DMS114 treated with DMSO at 0.1 percent for 48 hours (cell line): ENCODE results near the gene PPCDC.

Experiments used
- DNase-seq: peaks from one replicate; lab custom pipeline; 2025; ENCODE audit not compliant: unreplicated experiment; lab: John Stamatoyannopoulos, UW

Gene PPCDC

DNA sequence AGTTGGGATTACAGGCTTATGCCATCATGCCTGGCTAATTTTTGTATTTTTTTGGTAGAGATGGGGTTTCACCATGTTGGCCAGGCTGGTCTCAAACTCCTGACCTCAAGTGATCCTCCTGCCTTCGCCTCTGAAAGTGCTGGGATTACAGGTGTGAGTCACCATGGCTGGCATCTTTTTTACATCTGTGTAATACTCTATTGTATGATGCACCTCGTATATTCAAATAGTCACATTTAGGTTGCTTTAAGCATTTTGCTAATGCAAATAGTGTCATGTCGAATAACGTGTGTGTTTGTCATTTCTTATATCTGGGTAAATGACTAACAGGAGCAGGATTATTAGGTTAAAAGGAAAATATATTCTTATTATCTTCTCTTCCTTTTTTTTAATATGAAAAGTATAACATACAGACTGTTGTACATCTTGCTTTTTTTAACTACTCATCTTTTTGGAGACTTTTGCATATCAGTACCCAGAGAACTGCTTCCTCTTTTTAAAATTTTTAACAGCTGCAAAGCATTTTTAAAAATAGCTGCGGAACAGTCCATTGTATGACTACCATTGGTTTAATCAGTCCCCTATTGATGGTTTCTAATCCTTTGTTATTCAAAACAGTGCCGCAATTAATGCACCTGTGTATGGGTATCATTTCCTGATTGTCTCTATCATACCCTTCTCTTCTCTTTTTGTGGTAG lies 14.6 kb upstream of the PPCDC start:
- DNase-seq: no peak

DNA sequence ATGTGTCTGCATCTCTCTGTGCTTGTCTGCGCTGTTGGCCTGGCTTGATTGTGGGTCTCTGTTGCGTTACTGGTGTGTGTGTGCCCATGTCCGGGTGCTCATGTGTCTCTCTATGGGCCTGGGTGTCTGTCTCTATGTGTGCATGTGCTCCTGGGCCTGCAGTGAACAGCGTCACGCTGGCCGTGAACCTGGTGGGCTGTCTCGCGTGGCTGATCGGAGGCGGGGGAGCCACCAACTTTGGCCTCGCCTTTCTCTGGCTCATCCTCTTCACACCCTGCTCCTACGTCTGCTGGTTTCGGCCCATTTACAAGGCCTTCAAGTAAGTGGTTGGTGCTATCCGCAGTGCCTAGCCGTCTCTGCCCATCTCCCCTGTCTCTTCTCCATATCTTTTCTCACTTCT lies 7.0 kb upstream of the PPCDC start:
- no peak for DNase-seq

DNA sequence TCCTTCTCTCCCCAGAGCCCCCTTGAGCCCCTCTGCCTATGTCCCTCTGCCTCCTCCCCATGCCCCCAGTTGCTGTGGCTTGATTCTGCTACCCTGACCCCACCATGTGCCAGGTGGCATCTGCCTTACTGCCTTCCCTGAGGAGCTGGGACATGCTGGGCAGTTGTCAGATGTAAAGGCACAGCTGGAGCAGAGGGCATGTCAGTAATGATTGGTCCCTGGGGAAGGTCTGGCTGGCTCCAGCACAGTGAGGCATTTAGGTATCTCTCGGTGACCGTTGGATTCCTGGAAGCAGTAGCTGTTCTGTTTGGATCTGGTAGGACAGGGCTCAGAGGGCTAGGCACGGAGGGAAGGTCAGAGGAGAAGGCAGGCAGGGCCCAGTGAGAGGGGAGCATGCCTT lies 3.5 kb upstream of the PPCDC start:
- no peak for DNase-seq

DNA sequence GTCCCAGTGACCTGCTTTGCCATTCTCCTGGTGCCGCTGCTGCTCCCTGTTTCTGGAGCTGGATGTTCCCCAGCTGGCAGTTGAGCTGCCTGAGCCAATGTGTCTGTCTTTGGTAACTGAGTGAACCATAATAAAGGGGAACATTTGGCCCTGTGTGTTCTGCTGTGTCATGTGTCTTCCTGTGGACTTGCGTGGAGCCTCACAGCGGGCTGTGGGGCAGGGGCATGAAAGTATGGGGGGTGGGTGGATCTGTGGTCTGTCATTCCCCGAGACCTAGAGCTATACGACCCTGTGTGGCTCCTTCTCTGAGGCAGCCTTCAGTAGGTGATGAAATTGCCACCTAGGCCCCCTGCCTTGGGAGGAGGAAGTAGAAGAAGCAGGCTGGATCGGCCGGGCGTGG lies 2.0 kb upstream of the PPCDC start:
- no peak for DNase-seq

DNA sequence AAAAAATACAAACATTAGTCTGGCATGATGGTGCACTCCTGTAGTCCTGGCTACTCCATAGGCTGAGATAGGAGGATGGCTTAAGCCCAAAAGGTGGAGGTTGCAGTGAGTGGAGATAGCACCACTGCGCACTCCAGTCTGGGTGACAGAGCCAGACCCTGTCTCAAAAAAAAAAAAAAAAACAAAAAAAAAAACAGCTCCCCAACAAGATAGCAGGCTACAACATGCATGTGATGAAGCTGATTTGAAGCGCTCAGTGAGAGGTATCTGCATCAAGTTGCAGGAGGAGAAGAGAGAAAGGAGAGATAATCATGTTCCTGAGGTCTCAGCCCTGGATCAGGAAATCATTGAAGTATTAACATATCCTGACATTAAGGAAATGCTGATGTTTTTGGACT lies 608 bp upstream of the PPCDC start:
- no peak for DNase-seq

DNA sequence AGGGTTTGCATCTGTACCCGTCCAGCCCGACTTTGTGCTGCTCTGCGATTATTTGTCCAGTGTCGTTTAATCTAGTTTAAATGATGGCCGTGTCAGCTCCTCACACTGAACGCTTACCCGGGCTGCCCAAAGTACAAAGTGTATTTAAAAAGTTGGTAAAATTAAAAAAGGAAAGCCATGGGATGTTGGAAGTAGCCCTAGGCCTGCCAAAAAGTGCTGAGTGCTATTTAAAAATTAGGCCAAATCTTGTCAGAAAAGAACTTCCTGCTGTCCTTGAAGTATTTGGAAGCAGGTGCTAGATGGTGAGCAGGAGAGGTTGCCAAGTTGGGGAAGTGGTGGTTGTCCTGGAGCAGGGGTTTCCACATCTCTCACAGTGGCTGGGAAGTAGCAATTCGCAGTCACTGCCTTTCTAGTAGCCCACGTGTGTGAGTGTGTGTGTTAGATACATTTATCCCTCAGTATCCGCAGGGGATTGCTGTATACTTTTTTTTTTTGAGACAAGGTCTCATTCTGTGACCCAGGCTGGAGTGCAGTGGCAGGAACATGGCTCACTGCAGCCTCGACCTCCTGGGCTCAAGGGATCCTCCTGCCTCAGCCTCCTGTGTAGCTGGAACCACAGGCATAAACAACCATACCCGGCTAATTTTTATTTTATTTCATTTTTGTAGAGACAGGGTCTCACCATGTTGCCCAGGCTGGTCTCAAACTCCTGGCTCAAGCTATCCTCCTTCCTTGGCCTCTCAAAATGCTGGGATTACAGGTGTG lies 664 bp downstream of the PPCDC start:
- no peak for DNase-seq

DNA sequence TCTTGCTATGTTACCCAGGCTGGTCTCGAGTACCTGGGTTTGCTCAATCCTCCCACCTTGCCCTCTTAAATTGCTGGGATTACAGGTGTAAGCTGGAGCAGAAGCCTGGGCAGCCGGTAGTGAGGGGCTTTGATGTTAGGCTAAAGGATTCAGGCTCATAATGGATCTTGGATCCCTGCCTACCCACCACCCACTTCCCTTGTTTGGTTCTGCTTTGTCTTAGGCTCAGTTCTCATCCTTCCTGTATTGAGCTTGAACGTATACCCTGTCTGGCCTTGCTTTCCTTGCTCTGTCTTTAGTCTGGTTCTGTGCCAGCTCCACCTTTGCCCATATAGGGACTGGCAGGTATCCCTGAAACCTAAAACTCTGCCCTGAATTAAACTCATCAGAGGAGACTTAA lies 1.7 kb downstream of the PPCDC start:
- DNase-seq: no peak

DNA sequence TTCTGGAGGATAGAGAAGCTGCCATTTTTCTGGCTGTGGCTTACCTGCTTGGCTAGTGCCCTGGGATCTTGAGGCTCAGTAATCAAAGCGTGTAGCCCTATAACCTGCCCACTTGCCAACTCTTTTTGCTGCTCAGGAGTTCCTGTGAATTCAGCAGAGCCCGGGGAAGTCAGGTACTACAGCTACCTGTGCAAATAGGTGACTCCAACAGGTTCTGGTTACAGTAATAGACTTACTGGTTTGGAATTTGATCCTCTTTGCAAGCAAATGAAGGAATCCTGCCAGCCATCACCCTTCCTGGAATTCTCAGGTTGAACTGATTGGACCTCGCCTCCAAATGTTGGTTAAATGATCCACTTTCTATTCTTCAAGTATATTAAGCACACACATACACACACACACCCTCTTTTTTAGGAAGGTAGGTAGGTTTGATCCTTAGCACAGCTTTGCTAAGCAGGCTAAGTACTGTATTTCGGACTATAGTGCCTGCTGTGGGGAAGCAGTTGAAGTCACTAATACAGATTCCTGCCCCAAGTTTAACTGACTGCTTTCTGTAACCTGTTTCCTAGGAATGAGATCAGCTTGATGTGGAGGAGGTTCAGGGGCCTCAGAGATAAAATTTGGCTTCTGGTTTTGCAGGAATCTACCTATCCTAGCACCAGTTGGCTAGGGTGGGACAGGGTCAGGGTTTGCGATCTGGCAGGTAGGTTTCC lies 2.3 kb downstream of the PPCDC start:
- no peak for DNase-seq

DNA sequence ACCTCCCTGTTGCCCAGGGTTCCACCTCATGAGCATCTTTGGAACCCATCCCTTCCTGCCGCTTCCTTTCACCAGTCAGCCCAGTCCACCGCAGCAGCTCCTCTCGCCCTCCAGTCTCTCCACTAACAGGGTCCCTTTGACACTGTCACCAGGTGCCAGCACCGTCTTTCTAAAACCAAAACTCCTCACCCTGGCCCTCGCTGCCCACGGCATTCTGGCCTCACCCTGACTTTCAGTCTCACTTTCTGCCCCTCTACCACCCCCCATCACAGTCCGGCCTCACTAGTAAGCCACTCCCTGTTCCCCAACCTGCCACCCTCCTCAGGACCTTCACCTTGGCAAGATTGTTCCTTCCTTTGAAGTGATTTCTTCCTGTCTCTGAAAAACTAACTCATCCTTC lies 4.2 kb downstream of the PPCDC start:
- no peak for DNase-seq

DNA sequence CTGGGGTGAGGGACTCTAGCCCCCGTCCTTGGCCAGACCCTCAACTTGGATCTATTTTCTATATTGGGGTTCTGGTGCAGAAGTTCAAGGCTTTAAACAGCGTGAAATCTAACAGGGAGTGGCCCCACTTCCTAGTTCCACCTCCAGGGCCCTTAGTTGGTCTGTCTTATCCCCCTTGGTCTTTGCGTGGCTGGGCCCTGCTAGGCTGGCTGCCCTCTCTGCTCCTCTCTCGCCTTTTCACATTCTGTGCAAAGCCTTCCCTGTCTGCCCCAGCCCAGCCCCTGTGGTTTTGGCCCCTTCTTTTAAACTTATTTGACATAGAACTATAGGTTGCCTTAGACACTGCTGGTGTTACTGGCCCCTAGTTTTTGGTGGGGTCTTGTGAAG lies 5.6 kb downstream of the PPCDC start:
- DNase-seq: no peak

DNA sequence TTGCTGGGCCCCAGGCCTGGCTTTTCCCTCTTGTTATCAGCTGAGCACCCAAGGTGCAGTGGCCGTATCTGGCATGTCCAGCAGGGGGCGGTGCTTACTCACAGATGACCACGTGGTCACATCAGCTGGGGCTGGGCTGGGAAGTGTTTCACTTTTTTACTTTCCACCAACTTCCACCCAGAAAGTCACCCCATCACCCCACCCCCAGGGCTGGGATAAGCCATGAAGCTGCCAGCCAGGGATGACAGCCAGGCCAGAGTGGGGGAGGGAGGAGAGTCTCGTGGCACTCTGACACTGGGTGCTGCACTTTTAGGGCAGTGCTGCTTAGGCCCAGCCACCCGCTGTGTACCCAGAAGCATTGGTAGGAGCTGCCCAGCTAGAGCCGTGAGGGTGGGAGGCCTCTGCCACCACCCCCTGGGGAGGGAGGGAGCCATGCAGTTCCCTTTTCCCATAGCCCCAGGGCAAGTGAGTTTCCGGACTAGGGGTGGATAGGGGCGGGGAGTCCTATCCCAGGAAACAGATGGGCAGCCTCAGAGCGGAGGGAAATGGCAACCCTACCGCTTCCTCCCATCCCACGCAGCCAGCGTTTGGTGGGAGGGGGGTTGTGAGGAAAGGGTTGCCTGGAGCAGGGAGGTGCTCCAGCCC lies 6.1 kb downstream of the PPCDC start:
- peak; percentile 44 for DNase-seq

DNA sequence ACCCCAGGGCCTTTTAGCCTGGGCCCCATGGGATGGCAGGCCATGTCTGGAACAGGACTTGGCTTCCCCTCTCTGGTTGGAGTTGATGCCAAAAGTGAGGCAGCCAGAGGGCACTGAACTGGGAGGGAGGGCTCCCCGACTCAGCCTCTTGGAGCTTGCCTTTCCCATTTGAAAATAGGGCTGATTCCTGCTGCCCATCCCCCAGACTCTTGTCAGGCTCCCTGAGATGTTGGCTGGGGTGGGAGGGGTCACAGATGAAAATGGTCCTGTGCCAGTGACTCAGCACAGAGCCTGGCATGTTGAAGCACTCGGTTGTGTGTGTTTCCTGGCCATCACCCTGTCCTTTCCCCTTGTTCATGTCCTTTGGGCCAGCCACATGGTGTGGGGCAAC lies 6.6 kb downstream of the PPCDC start:
- no peak for DNase-seq

DNA sequence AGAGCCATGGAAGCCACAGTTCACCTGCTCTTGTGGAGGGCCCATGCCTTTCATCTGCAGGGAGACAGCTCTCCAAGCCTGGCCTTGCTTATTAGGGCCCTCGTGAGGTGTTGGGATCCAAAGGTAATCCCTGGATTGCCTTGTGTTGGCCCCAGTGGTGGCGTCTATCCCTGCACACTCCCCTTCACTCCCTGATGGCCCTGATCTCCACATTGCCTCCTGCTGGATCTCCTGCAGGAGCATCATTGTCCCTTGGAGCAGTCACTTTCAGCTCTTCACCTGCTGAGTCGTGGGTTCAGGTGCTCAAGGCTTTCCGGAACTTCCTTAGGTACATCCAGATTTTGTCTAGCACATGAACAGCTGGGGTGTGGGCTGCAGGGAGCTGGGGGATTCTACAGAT lies 7.0 kb downstream of the PPCDC start:
- no peak for DNase-seq

DNA sequence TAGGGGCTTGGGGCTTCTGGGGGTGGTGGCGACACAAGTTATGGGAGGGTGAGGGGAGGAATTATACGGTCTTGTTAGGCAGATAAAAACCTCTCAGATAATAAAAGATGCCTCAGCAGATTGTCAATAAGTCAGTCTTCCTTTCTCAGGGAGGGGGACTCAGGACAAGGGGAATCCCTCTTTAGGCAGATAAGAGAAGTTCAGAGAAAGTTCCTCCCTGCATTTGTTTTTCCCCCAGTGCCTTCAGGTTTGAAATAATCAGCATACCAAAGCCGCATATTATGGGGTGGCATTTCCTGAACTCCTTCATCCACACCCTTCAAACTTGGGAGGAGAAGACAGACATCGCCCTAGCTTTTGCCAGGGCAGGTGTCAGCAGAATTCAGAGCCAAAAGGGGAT lies 8.5 kb downstream of the PPCDC start:
- no peak for DNase-seq

DNA sequence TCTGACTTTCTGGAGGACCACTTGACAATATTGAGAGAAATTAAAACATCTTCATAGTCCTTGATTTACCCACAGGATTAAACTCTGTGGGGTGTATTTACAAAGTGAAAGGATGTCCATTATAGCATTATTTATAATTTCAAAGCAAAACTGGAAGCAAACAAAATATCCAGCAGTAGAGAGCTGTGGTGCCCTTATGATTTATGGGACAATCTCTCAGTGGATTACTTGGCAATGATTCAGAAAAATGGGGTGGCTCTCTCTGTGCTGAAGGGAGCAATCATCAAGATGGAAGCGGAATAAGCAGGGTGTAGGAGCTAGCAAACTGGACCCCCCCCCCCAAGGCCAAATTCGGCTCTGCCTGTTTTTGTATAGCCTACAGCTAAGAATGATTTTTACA lies 9.0 kb downstream of the PPCDC start:
- no peak for DNase-seq

DNA sequence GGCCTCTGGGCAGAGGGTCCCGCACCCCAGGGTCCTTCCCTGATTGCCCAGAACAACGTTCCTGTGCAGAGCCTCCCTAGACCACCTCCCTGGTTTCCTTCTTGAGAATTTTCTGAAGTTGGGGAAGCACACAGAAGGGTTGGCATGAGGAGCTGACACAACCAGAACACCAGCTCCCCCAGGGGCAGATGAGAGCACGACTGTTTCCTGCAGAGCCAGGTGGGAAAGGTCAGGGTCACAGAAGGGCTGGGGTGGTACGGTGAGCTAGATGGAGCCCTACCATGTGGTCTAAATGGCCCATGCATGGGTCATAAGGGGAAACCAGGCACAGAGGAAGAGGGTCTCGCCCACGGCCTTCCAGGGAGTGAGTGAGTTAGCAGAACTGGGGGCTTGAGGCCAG lies 10.4 kb downstream of the PPCDC start:
- DNase-seq: no peak

DNA sequence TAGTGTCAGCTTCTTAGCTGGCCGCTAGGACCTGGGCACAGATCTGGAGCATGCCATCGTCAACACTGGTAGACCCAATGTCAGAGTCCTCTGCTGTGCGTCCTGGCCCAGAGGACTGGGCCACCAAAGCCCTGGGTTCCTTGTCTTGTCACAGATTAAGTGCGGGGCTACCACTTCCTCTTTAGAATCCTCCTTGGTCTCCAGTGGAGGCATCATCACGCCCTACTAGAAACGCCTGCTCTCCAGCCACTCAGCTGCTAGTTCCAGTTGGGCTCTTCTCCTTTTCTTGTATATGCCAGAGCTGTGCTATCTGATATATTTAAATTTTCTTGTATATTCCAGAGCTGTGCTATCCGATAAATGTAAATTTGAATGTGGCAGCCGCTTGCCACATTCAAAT lies 11.2 kb downstream of the PPCDC start:
- no peak for DNase-seq

DNA sequence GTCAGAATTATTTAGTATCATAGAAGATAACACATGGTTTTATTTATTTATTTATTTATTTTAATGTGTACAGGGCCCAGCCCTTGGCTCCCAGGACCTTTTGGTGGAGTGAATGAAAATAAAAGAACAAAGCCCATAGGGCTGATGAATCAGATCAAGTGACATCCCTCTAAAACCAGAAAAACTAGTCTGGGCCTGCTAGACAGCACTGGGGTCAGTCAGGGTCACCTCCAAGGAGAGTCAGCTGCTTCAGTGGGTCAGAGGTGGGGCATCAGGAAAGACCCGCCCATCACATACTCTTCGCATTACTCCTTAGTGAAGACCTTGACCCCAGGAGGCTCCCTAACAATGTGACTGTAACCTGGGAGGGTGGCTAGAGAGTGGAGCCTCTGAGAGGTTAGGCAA lies 12.8 kb downstream of the PPCDC start:
- DNase-seq: no peak

DNA sequence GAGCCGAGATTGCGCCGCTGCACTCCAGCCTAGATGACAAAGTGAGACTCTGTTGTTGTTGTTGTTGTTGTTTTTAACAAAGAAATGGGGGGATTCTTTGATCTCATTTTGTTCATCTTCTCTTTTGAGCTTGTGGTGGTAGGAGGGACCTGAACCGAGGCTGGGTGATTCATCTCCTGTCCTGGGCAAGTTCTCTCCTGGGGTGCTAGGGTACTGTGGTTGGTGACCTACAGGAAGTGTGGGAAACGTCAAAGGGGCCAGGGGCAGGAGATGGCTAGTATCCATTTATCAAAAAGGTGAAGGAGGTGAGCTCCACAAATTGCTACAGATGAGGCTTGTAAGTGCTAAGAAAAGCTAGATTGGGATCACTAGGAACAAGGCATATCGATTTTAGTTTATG lies 14.3 kb downstream of the PPCDC start:
- DNase-seq: no peak

DNA sequence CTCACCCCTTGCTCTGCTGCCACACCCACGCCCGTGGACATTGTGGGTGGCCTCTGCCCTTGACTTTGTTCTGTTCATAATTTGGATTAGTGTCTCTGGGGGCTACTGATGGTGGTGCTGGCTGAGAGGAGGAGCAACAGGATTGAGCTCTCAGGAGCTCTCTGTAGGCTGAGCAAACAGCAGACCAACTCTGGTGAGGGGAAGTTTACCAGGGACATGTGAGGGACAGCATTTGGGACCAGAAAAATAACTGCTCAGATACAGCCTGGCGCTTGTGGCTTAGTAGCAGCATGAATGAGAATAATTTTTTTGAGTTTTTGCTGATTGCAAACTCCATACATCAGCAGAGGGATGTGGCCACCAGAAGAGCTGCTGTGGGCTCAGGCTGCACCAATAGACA lies 14.8 kb downstream of the PPCDC start:
- no peak for DNase-seq

DNA sequence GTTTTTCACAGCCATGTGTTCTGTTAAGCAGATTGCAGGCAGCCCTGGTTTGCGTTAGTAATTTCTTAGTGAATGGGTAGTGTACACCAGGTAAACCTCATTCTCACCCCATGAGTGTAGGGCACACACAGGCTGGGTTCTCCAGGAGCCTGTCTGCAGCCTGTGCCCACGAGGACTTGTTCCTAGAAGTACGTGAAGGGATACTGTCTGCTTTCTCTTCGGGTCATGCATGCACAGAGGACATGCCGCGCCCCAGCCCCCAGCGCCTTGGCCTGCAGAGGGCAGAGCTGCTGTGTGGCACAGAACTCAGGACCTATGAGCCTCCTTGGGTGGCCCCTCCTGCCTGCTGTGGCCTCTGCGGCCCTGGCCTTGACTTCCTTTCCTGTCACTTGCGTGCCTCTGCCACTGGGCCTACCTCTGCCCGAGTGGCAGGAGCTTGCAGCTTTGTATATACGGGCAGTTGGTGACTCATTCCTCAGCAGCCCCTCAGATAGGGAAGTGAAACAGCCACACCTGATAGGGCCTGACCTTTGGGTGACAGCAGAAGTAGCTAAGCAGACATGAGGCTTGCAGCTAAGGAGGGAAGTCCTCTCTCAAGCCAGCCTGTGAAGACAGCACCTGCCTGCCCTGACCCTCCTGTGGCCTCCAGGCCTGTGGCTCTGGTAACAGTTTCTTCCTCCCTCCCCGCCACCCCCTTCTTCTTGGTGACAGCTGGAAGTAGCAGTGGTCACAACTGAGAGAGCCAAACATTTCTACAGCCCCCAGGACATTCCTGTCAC lies 19.5 kb downstream of the PPCDC start:
- DNase-seq: peak; percentile 7
